OCI-LY7 (cell line): ENCODE results near the gene FRMD1.

Source experiments
- EZH2phosphoT487 ChIP-seq: fragments of 200-600 bp; sonication (generic); IDR thresholded peaks from 2 replicates; pipeline ENCODE4 v1.6.1; 2018; ENCODE audit warnings: low read depth, borderline replicate concordance, mild to moderate bottlenecking, mixed run types, antibody characterized with exemption, low read length, moderate library complexity, mixed read lengths
- TF ChIP-seq, protein P1 (sequence below): fragments of 200-600 bp; sonication (generic); conservative IDR thresholded peaks from 2 replicates; pipeline ENCODE4 v1.5.1; 2014; ENCODE audit warnings: mild to moderate bottlenecking, antibody characterized with exemption, low read length, moderate library complexity, mixed read lengths

DNA sequence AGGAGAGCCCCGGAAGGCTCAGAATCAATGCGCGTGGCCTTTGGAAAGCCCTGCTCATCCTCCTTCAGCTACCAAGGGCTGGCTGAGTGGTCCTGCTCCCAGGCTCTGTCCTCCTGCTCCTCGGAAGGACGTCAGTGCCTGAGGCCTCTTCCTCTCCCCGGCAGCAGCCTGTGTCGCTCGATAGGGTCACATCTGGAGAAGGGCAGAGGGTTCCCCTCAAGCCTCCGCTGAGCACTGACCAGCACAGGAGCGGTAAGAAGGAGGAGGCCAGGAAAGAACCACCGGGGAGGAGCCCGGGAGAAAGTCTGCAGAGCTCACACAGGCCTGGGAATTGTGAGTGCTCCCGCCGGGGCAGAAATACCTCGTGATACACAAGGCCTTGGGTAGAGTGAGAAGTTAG is 60.3 kb downstream of the FRMD1 start:
- TF ChIP-seq, protein P1, sequence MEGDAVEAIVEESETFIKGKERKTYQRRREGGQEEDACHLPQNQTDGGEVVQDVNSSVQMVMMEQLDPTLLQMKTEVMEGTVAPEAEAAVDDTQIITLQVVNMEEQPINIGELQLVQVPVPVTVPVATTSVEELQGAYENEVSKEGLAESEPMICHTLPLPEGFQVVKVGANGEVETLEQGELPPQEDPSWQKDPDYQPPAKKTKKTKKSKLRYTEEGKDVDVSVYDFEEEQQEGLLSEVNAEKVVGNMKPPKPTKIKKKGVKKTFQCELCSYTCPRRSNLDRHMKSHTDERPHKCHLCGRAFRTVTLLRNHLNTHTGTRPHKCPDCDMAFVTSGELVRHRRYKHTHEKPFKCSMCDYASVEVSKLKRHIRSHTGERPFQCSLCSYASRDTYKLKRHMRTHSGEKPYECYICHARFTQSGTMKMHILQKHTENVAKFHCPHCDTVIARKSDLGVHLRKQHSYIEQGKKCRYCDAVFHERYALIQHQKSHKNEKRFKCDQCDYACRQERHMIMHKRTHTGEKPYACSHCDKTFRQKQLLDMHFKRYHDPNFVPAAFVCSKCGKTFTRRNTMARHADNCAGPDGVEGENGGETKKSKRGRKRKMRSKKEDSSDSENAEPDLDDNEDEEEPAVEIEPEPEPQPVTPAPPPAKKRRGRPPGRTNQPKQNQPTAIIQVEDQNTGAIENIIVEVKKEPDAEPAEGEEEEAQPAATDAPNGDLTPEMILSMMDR, result no peak
- TF ChIP-seq EZH2phosphoT487, result no peak
